ENCODE measurements around the gene PRTG. TPM values are rescaled to one million over a fixed set of nuclear protein-coding genes. Genes with fewer than 3 reads are reported as not detected.

The PRTG gene
- total RNA-seq, 4 donors from 2014 or later = 40.3 to 146 (median 89.0) TPM

DNA sequence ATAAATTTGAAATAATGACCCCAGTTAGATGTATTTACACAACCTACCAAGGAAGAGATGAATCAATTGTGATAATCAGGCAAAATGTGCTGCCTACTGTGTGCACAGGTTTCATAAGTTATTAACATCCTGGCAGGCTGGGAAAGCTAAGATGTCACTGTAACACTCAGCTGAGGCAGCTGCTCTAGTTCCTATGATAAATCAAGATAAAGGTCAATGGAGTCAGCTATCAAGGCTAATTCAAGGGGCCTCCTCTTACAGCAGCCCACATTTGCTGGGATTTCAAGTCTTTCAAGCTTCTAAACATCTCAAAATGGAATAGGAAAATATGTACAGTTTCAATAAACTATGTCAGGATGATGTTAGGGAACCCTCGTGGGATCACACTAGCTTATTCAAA is 84.1 kb downstream of the PRTG start:
- H3K4me1 ChIP-seq = peaks cover 12 to 14% of the 10 kb centered on the region in 2 donors

DNA sequence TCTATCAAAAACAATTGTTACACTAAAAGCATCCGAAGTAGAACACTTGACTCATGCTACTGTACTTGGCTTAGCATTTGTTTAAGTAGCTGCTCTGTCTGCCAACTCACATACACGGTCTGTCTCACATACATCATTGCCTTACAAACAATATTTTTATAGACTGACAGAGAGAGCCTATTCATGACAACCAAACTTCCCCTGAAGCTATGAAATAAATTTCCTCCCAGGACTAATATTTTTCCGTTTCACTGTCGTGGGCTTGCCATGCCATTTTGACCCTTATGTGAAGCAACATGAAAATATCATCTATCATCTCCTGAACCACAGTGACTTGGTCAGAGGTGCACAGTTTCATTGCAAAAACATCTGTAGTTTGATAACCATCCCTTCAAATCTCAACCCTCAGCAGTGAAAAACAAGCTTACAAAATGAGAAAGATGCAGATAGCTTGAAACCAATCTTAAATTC is 88.4 kb downstream of the PRTG start:
- TF ChIP-seq, protein P1, sequence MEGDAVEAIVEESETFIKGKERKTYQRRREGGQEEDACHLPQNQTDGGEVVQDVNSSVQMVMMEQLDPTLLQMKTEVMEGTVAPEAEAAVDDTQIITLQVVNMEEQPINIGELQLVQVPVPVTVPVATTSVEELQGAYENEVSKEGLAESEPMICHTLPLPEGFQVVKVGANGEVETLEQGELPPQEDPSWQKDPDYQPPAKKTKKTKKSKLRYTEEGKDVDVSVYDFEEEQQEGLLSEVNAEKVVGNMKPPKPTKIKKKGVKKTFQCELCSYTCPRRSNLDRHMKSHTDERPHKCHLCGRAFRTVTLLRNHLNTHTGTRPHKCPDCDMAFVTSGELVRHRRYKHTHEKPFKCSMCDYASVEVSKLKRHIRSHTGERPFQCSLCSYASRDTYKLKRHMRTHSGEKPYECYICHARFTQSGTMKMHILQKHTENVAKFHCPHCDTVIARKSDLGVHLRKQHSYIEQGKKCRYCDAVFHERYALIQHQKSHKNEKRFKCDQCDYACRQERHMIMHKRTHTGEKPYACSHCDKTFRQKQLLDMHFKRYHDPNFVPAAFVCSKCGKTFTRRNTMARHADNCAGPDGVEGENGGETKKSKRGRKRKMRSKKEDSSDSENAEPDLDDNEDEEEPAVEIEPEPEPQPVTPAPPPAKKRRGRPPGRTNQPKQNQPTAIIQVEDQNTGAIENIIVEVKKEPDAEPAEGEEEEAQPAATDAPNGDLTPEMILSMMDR (IDR thresholded peaks at IDR 0.05) = no peak
- no peak for TF ChIP-seq POLR2A (IDR thresholded peaks at IDR 0.05)
- no peak for DNase-seq
- Histone ChIP-seq H3K4me3 (replicated peaks in 1 of 3) (no peak overlapping the region), H3K27me3 (no peaks in the 10 kb centered on the region), H3K9me3 (no peaks in the 10 kb centered on the region), H3K27ac (no peak overlapping the region), H3K36me3 (no peaks in the 10 kb centered on the region), H3K4me1 (peaks cover 5 to 7% of the 10 kb centered on the region in 2 donors)
- WGBS, 2 donors = 31 to 37% methylated on average over 4 of the region's 4 CpGs
- intact Hi-C loops (cut with DNase I) = loop anchor here (10.0 kb wide), 1 partner anchor 90 kb away; the partner anchor contains the start of gene PRTG

More for the DNA sequence above, 84.1 kb downstream of the PRTG start:
- Histone ChIP-seq H3K27me3 (no peaks in the 10 kb centered on the region), H3K27ac (no peak overlapping the region), H3K4me3 (replicated peaks in 1 of 3) (no peak overlapping the region), H3K36me3 (no peaks in the 10 kb centered on the region), H3K9me3 (no peaks in the 10 kb centered on the region)
- TF ChIP-seq, protein P1 (IDR thresholded peaks at IDR 0.05) = no peak
- no peak for TF ChIP-seq POLR2A (IDR thresholded peaks at IDR 0.05)
- intact Hi-C loops (cut with DNase I) = loop anchor here (10.0 kb wide), 1 partner anchor 86 kb away; the partner anchor contains the start of gene PRTG
- WGBS, 2 donors = 77 to 82% methylated on average over 1 of the region's 1 CpG
- DNase-seq = no peak

DNA sequence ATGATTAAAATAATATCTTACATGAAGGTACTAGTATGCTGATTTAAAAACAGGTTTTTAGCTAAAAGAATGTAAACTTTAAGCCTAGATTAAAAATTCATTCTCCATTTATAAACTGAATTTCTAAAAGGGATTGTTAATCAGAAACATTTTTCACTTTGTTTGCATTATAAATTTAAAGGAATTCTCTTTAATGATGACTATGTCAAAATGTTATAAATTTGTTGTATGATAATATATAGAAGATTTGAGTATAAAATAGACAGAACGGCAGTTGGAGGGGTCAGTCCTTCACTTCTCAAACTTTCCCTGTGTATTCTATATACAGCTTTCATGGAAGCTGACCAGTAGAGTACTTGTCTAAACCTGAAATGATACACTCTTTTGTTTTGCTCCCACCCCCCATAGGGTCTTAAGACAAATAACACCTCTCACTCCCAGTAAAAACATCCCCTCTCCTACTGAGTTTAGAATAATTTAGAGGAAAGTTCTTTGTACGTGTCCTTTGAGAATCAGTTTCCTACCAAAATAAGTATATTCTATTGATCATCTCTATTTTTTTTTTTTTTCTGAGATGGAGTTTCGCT is 90.0 kb downstream of the PRTG start:
- Histone ChIP-seq H3K27me3 (no peaks in the 10 kb centered on the region), H3K4me3 (replicated peaks in 1 of 3) (no peak overlapping the region), H3K9me3 (no peaks in the 10 kb centered on the region), H3K27ac (no peak overlapping the region), H3K36me3 (no peaks in the 10 kb centered on the region), H3K4me1 (peaks cover 5 to 7% of the 10 kb centered on the region in 2 donors)
- no peak for DNase-seq
- 94 to 98% methylated on average over 3 of the region's 3 CpGs for WGBS, 2 donors
- intact Hi-C loops (cut with DNase I) = loop anchor here (10.0 kb wide), 1 partner anchor 92 kb away; the partner anchor contains the start of gene PRTG
- no peak for TF ChIP-seq POLR2A (IDR thresholded peaks at IDR 0.05)
- TF ChIP-seq, protein P1 (IDR thresholded peaks at IDR 0.05) = no peak

DNA sequence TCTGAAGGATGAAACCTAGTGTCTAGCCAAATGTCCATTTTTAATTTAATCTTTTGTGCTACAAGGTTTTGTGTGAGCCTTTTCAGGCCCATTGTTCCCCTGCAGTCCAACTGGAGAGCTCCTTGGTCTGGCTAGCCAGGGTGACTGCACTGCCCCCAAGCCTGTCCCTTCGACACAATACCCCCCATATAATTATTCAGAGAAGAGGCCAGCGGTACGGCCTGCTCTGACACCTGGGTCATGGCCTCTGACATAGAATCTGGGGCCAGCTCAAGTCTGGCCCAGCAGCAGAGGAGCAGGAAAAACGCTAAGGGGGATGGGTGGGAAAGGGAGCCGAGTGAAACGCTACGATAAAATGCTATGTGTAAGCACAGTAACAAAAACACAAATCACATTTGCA is 90.6 kb downstream of the PRTG start:
- no peaks in the 10 kb centered on the region for H3K9me3 ChIP-seq
- peaks cover 5 to 7% of the 10 kb centered on the region in 2 donors for H3K4me1 ChIP-seq
- DNase-seq = no peak
- no peak overlapping the region for H3K4me3 ChIP-seq (replicated peaks in 1 of 3)
- H3K36me3 ChIP-seq = no peaks in the 10 kb centered on the region
- H3K27me3 ChIP-seq = no peaks in the 10 kb centered on the region
- intact Hi-C loops (cut with DNase I) = loop anchor here (10.0 kb wide), 1 partner anchor 92 kb away; the partner anchor contains the start of gene PRTG
- no peak overlapping the region for H3K27ac ChIP-seq
- WGBS, 2 donors = 76 to 82% methylated on average over 7 of the region's 7 CpGs
- TF ChIP-seq, protein P1 (IDR thresholded peaks at IDR 0.05) = no peak
- TF ChIP-seq POLR2A (IDR thresholded peaks at IDR 0.05) = no peak

DNA sequence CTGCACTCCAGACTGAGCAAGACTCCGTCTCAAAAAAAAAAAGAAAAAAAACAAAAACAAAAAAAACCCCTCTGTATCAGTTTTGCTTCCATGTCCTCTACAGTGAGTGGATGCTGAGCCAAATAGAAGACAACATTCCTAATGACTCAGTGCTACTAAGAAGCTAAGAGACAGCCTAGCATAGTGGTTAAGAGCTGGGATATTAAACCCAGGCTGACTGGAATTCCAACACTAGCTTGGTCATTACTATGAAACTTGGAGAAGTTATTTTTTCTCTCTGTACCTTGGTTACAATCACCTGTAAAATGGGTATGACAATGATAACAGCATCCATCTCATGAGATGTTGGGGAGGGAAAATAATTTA is 93.9 kb downstream of the PRTG start:
- Histone ChIP-seq H3K4me1 (no peaks in the 10 kb centered on the region), H3K9me3 (no peaks in the 10 kb centered on the region), H3K4me3 (replicated peaks in 1 of 3) (no peak overlapping the region), H3K27me3 (no peaks in the 10 kb centered on the region), H3K36me3 (no peaks in the 10 kb centered on the region), H3K27ac (no peak overlapping the region)
- TF ChIP-seq POLR2A (IDR thresholded peaks at IDR 0.05) = no peak
- intact Hi-C loops (cut with DNase I) = loop anchor here (5.0 kb wide), 2 partner anchors 148 to 198 kb away; no protein-coding TSS in a partner anchor
- 65 to 100% methylated on average over 1 of the region's 1 CpG for WGBS, 2 donors
- DNase-seq = no peak
